AG04450 (cell line): ENCODE data around the gene C1GALT1. TPM values are rescaled to one million over a fixed set of nuclear protein-coding genes. Genes with fewer than 3 reads are reported as not detected.
"Not testable (repeated sequence)": the region's sequence is repeated elsewhere in the genome, so short reads cannot be mapped to it uniquely, and the experiment has no call there.

Experiments
- CTCF ChIA-PET: fragments of 300-600, 350-600 bp; formaldehyde crosslinking; extraction: SDS; loops from one replicate; lab custom pipeline; 2022; ENCODE audit warnings: antibody characterized with exemption, inconsistent platforms; lab: Charles Lee
- POLR2A ChIA-PET: fragments of 350-600 bp; formaldehyde crosslinking; extraction: SDS; loops from one replicate; lab custom pipeline; 2021; ENCODE audit warnings: antibody characterized with exemption, inconsistent platforms; lab: Yijun Ruan, JAX
- DNase-seq: peaks from one replicate; pipeline ENCODE4 v3.0.0-alpha.2; 2011; ENCODE audit warnings: low read depth, low spot score
- H3K27ac ChIP-seq: one replicate; pipeline ENCODE4 v1.5.1; 2012; ENCODE audit warnings: low read depth, low read length, control low read depth
- H3K27me3 ChIP-seq: one replicate; pipeline ENCODE4 v1.6.0; 2012; ENCODE audit warnings: low read length; ENCODE audit not compliant: control insufficient read depth, insufficient read depth
- H3K4me3 ChIP-seq: 2 replicates; pipeline ENCODE4 v1.5.1; 2011; ENCODE audit warnings: mild to moderate bottlenecking, low read depth, low read length, control low read depth
- H3K9me3 ChIP-seq: 2 replicates; pipeline ENCODE4 v1.5.1; 2012; ENCODE audit warnings: low read length; ENCODE audit not compliant: control insufficient read depth, insufficient read depth
- polyA plus RNA-seq: library from polyadenylated mRNA; depleted of rRNA; stranded (reverse); fragments of >200 nt; gene quantifications from 2 replicates; pipeline ENCODE4 v1.2.3, GENCODE V29; 2011
- TF ChIP-seq, protein P1 (sequence below): IDR thresholded peaks from 2 replicates; pipeline ENCODE4 v1.5.1; 2011; ENCODE audit warnings: low read depth, low read length, control low read depth, inconsistent platforms

Gene C1GALT1
- polyA plus RNA-seq, 1 experiment: 24.0 TPM

DNA sequence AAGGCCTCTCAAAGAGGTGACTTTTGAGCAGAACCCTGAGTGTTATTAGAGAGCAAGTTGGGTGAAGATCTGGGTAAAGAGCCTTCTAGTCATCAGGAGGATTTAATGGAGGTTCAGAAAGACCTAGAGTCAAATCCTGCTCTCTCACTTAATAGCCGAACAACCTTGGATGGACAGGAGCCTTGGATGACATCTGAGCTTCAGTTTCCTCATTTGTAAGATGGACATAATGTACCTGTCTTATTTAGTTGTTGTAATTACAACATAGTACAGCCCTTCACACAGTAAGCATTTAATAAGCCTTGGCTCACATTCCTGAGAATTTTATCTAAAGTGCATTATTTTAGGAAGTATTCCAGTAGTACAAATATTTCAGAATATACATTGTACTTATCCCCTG lies 57.0 kb downstream of the C1GALT1 start:
- ChIA-PET CTCF (no interaction called here), POLR2A (no interaction called here)
- Histone ChIP-seq H3K9me3 (no peaks in the 10 kb centered on the region), H3K4me3 (no peak overlapping the region), H3K27ac (no peak overlapping the region), H3K27me3 (no peaks in the 10 kb centered on the region)
- DNase-seq: no peak
- TF ChIP-seq, protein P1, sequence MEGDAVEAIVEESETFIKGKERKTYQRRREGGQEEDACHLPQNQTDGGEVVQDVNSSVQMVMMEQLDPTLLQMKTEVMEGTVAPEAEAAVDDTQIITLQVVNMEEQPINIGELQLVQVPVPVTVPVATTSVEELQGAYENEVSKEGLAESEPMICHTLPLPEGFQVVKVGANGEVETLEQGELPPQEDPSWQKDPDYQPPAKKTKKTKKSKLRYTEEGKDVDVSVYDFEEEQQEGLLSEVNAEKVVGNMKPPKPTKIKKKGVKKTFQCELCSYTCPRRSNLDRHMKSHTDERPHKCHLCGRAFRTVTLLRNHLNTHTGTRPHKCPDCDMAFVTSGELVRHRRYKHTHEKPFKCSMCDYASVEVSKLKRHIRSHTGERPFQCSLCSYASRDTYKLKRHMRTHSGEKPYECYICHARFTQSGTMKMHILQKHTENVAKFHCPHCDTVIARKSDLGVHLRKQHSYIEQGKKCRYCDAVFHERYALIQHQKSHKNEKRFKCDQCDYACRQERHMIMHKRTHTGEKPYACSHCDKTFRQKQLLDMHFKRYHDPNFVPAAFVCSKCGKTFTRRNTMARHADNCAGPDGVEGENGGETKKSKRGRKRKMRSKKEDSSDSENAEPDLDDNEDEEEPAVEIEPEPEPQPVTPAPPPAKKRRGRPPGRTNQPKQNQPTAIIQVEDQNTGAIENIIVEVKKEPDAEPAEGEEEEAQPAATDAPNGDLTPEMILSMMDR: no peak

DNA sequence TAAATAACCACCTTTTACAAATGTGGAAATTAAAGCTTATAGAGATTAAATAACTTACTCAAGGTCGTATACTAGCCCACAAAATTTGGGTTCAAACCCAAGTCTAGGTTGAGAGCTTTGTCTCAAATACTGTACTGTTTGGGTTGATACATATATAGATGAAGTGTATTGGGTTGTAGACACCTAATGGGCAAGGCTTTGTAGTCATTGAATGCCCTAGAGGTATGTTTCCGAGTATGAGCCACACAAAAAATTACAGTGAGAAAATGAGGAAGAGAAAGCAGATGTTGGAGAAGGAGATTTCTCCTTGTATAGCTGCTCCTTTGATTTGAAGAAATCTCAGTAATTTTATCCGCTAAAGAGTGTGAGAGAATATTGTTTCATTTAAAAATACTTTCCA lies 60.6 kb downstream of the C1GALT1 start:
- Histone ChIP-seq H3K9me3 (no peaks in the 10 kb centered on the region), H3K27ac (no peak overlapping the region), H3K27me3 (no peaks in the 10 kb centered on the region), H3K4me3 (no peak overlapping the region)
- POLR2A ChIA-PET: no interaction called here
- no peak for DNase-seq
- CTCF ChIA-PET: interaction anchor here (1.2 kb wide), 1 partner anchor 139 kb away, joined by 4 read pairs; no protein-coding TSS in a partner anchor
- TF ChIP-seq, protein P1: no peak

DNA sequence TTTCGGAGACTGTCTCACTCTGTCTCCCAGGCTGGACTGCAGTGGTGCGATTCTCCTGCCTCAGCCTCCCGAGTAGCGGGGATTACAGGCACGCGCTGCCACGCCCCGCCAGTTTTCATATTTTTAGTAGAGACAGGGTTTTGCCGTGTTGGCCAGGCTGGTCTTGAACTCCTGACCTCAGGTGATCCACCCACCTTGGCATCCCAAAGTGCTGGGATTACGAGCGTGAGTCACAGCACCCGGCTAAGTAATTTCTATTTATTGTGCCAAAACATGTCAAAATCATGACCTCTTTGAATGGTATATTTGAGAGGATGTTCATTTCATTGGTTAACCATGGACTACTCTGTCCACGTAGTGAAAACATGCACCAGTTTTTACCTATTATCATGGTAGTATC lies 62.9 kb downstream of the C1GALT1 start:
- POLR2A ChIA-PET, CTCF ChIA-PET, H3K27ac ChIP-seq, H3K9me3 ChIP-seq, H3K27me3 ChIP-seq, H3K4me3 ChIP-seq, DNase-seq: not testable (repeated sequence)

DNA sequence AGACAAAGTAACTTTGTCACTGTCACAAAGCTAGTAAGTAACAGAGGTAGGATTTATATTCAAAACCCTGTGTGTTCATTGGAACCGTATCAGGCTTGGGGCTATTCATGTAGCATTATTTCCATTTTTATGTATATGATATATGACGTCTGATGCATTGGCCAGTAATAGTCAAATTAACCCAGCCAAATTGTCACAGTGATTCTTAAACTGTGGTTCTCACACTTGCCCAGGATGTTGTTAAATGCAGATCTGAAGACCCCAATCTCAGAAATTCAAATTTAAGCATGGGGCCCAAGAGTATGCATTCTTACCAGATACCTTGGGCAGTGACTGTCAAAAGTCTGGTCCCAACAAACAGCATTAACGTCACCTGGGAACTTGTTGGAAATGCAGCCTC lies 63.9 kb downstream of the C1GALT1 start:
- no peak for DNase-seq
- Histone ChIP-seq H3K27ac (no peak overlapping the region), H3K9me3 (no peaks in the 10 kb centered on the region), H3K27me3 (no peaks in the 10 kb centered on the region), H3K4me3 (no peak overlapping the region)
- ChIA-PET POLR2A (no interaction called here), CTCF (no interaction called here)
- TF ChIP-seq, protein P1: no peak

DNA sequence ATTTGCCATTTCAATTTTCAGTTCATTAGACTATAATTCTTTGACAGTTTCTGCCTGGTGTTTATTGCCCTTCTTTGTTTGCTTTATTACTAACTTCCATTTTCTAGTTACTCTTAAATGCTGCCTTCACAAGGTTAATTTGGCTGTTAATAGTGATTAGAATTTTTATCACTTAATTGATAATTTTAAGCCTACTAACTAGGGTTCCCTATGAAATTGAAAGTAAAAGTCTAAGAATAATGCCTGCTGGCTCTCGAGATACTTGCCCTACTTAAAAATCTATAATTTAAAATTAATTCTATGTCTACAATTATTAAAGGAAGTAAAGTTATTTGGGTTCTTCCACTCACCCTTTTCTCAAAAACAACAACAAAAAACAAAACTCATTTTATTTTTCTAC lies 65.3 kb downstream of the C1GALT1 start:
- TF ChIP-seq, protein P1: no peak
- H3K27me3 ChIP-seq: no peaks in the 10 kb centered on the region
- H3K9me3 ChIP-seq: no peaks in the 10 kb centered on the region
- no peak overlapping the region for H3K4me3 ChIP-seq
- CTCF ChIA-PET: no interaction called here
- DNase-seq: no peak
- H3K27ac ChIP-seq: no peak overlapping the region
- POLR2A ChIA-PET: no interaction called here

DNA sequence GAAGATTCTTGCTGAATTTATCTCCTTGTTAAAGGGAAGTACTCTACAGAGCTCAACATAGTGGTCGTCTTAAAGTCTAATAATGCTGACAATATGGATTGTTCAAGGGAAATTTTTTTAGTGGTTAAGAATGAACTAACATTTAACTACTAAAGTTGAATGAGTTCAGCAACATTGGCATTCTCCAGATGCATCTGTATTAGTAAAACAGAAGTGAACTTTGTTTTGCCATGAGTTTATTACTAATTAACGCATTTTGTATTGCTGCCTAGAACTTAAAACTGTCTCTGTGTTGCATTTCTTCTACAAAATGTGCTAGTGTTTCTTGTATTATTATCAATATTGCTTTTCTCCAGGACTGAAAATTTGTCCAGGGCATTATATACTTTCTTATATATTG lies 67.5 kb downstream of the C1GALT1 start:
- H3K9me3 ChIP-seq: no peaks in the 10 kb centered on the region
- POLR2A ChIA-PET: no interaction called here
- CTCF ChIA-PET: no interaction called here
- no peak overlapping the region for H3K4me3 ChIP-seq
- TF ChIP-seq, protein P1: no peak
- no peak for DNase-seq
- H3K27ac ChIP-seq: no peak overlapping the region
- no peaks in the 10 kb centered on the region for H3K27me3 ChIP-seq
